Endothelial cell of umbilical vein (primary cell): Measurements from ENCODE around the gene UGT2A2. TPM values are rescaled to one million over a fixed set of nuclear protein-coding genes. Genes with fewer than 3 reads are reported as not detected.

Experiments used
- BruUV-seq: library from RNA; stranded (reverse); fragments of 400-500 nt; replicated peaks from 2 replicates; lab custom pipeline; 2021; lab: Mats Ljungman, UMichigan
- CTCF ChIA-PET: fragments of 300-600, 350-600 bp; sonication (Branson Sonifier 250); formaldehyde crosslinking; loops from one replicate; lab custom pipeline; 2021; ENCODE audit warnings: antibody characterized with exemption, inconsistent platforms; lab: Charles Lee
- POLR2A ChIA-PET: fragments of 300-600, 350-600 bp; sonication (Branson Sonifier 250); formaldehyde crosslinking; loops from one replicate; lab custom pipeline; 2021; ENCODE audit warnings: antibody characterized with exemption, inconsistent platforms; lab: Charles Lee
- DNase-seq: peaks from one replicate; pipeline ENCODE4 v3.0.0-alpha.2; 2011; ENCODE audit warnings: low read depth, low spot score
- FAIRE-seq: peaks from 2 replicates; lab custom pipeline; 2011; peaks lifted over from hg19 to GRCh38; lab: Jason Lieb, UNC
- H2AFZ ChIP-seq: 2 replicates; pipeline ENCODE4 v1.6.0; 2012; ENCODE audit warnings: low read depth, low read length, control low read depth, inconsistent platforms
- H3K27ac ChIP-seq: 2 replicates; pipeline ENCODE4 v1.5.1; 2011; ENCODE audit warnings: low read depth, mild to moderate bottlenecking, control low read depth, low read length, moderate library complexity; ENCODE audit not compliant: insufficient read depth
- H3K27me3 ChIP-seq, 2 experiments: 2 replicates each; pipeline versions ENCODE4 v1.6.0 to v1.6.1; 2011; ENCODE audit warnings: low read length in 2 of 2, mixed read lengths in 1 of 2; ENCODE audit not compliant: control insufficient read depth in 2 of 2, insufficient read depth in 2 of 2
- H3K36me3 ChIP-seq, 2 experiments: 2 replicates in 1 of 2; 3 replicates in 1 of 2; pipeline ENCODE4 v1.5.1; 2011; ENCODE audit warnings: low read length in 2 of 2, mild to moderate bottlenecking in 1 of 2, moderate library complexity in 1 of 2; ENCODE audit not compliant: control insufficient read depth in 2 of 2, insufficient read depth in 2 of 2; ENCODE audit errors: extremely low read depth in 1 of 2
- H3K4me1 ChIP-seq: 3 replicates; pipeline ENCODE4 v1.5.1; 2011; ENCODE audit warnings: mild to moderate bottlenecking, low read length; ENCODE audit not compliant: control insufficient read depth, insufficient read depth; ENCODE audit errors: extremely low read depth
- H3K4me2 ChIP-seq: 2 replicates; pipeline ENCODE4 v1.6.1; 2011; ENCODE audit warnings: low read length, control low read depth, mixed read lengths; ENCODE audit not compliant: insufficient read depth
- H3K4me3 ChIP-seq, 3 experiments: fragments of 200-600 bp in 1 of 3; sonication (generic), shearing (Covaris generic) in 1 of 3; replicated peaks in 1 of 3; 2 replicates each; pipeline ENCODE4 v1.5.1; 2011 to 2016; ENCODE audit warnings: control low read depth in 3 of 3, low read length in 3 of 3, mild to moderate bottlenecking in 2 of 3, inconsistent platforms in 1 of 3, low read depth in 1 of 3, moderate library complexity in 1 of 3; ENCODE audit not compliant: insufficient read depth in 1 of 3
- H3K79me2 ChIP-seq: 2 replicates; pipeline ENCODE4 v1.6.0; 2012; ENCODE audit warnings: low read length, inconsistent platforms; ENCODE audit not compliant: control insufficient read depth, insufficient read depth
- H3K9ac ChIP-seq: replicated peaks from 2 replicates; pipeline ENCODE3; 2011; ENCODE audit warnings: low read length, control low read depth; ENCODE audit not compliant: insufficient read depth; ENCODE audit errors: extremely low read depth
- H3K9me1 ChIP-seq: replicated peaks from 3 replicates; pipeline ENCODE4 v1.6.0; 2011; ENCODE audit warnings: mild to moderate bottlenecking, low read length; ENCODE audit not compliant: control insufficient read depth, insufficient read depth; ENCODE audit errors: extremely low read depth
- H3K9me3 ChIP-seq: replicated peaks from 2 replicates; pipeline ENCODE4 v1.5.1; 2012; ENCODE audit warnings: low read length, inconsistent platforms; ENCODE audit not compliant: control insufficient read depth, insufficient read depth
- H4K20me1 ChIP-seq: replicated peaks from 2 replicates; pipeline ENCODE3; 2011; ENCODE audit warnings: mild to moderate bottlenecking, low read length; ENCODE audit not compliant: control insufficient read depth, insufficient read depth; ENCODE audit errors: extremely low read depth
- CTCF ChIP-seq, 2 donors: IDR thresholded peaks; 1 replicate in 1 of 2; 2 replicates in 1 of 2; pipeline ENCODE4 v1.5.1; 2011; ENCODE audit warnings: low read length in 2 of 2, mild to moderate bottlenecking in 2 of 2, moderate library complexity in 2 of 2, control low read depth in 1 of 2, inconsistent platforms in 1 of 2, low read depth in 1 of 2; ENCODE audit not compliant: insufficient read depth in 1 of 2; ENCODE audit errors: extremely low read depth in 1 of 2
- EZH2 ChIP-seq: IDR thresholded peaks from 2 replicates; pipeline ENCODE4 v1.6.1; 2012; ENCODE audit warnings: borderline replicate concordance, low read depth, mild to moderate bottlenecking, moderate library complexity, low read length, inconsistent platforms; ENCODE audit not compliant: severe bottlenecking
- FOS ChIP-seq: IDR thresholded peaks from 2 replicates; pipeline ENCODE4 v1.6.1; 2011; ENCODE audit warnings: mild to moderate bottlenecking, low read length, moderate library complexity, borderline replicate concordance; ENCODE audit not compliant: insufficient read depth
- GATA2 ChIP-seq: IDR thresholded peaks from 2 replicates; pipeline ENCODE4 v1.7.0; 2011; ENCODE audit warnings: low read depth, mild to moderate bottlenecking, moderate library complexity, mixed read lengths, low read length; ENCODE audit not compliant: insufficient read length, insufficient read depth
- JUN ChIP-seq: IDR thresholded peaks from 2 replicates; pipeline ENCODE4 v1.6.1; 2011; ENCODE audit warnings: borderline replicate concordance, low read depth; ENCODE audit not compliant: insufficient read length, insufficient read depth
- MAX ChIP-seq: IDR thresholded peaks from 2 replicates; pipeline ENCODE4 v1.6.1; 2011; ENCODE audit not compliant: insufficient read depth, insufficient read length
- MYC ChIP-seq: IDR thresholded peaks from one replicate; pipeline ENCODE4 v1.6.1; 2011; ENCODE audit warnings: mild to moderate bottlenecking, low read depth, low read length
- POLR2A ChIP-seq: IDR thresholded peaks from 2 replicates; pipeline ENCODE4 v1.6.1; 2012; ENCODE audit warnings: low read depth, mild to moderate bottlenecking, control low read depth, low read length
- POLR2AphosphoS5 ChIP-seq: IDR thresholded peaks from 2 replicates; pipeline ENCODE4 v1.6.1; 2012; ENCODE audit warnings: low read depth, mild to moderate bottlenecking, control low read depth, low read length, moderate library complexity; ENCODE audit not compliant: insufficient read depth
- dilution Hi-C: fragments of 300-500 bp; cut with MboI; formaldehyde crosslinking; loops from one replicate; pipeline ENCODE4 v1.15.0; 2019; ENCODE audit warnings: low sequenced_read_pairs; ENCODE audit not compliant: extremely low pct_ligation_motif_present
- intact Hi-C: fragments of 100-400 bp; cut with micrococcal nuclease; formaldehyde crosslinking; loops from one replicate; pipeline ENCODE4 v1.10.0; 2022
- polyA plus RNA-seq, 4 experiments: library from polyadenylated mRNA; depleted of rRNA in 3 of 4; stranded (reverse) in 3 of 4; unstranded in 1 of 4; fragments of >200 nt; gene quantifications; 2 replicates each; pipeline versions ENCODE4 v1.2.1 to v1.2.3, GENCODE V29; 2011 to 2012; ENCODE audit warnings: missing spikeins in 1 of 4
- total RNA-seq: library from RNA; stranded (reverse); gene quantifications from 2 replicates; pipeline ENCODE4 v1.2.3, GENCODE V29; 2021

UGT2A2 gene
- total and polyA plus RNA-seq, 2 donors (not counting 3 experiments of a cell fraction or from before 2014, with no cell fraction given): not detected

- no peaks in the 10 kb centered on the region for H3K4me1 ChIP-seq
- no peak for TF ChIP-seq MYC
- no peak for TF ChIP-seq EZH2
- TF ChIP-seq GATA2: no peak
- no peak for TF ChIP-seq MAX
- H3K9ac ChIP-seq: no peak within 1 kb of the TSS
- H3K36me3 ChIP-seq: no peaks in the 10 kb centered on the region
- H3K4me2 ChIP-seq: no peak within 1 kb of the TSS
- POLR2A ChIA-PET: no interaction called here
- dilution Hi-C loops (no loop called here), intact Hi-C loops (no loop called here)
- H3K9me1 ChIP-seq: no peaks in the 10 kb centered on the region
- no peak for DNase-seq
- no peaks in the 10 kb centered on the region for H4K20me1 ChIP-seq
- BruUV-seq: no TSS peak
- no peak within 1 kb of the TSS for H2AFZ ChIP-seq
- CTCF ChIA-PET: no interaction called here
- no peaks in the 10 kb centered on the region for H3K79me2 ChIP-seq
- no peaks in the 10 kb centered on the region for H3K27me3 ChIP-seq
- FAIRE-seq: no peak
- H3K9me3 ChIP-seq: no peaks in the 10 kb centered on the region
- H3K27ac ChIP-seq: no peak within 1 kb of the TSS
- no peak within 1 kb of the TSS for H3K4me3 ChIP-seq
These were observed 13.7 kb upstream of the UGT2A2 start, which contains the start of gene UGT2A1 for GRCh38 chr4:69653147-69653546. TSS of gene UGT2A1 (minus strand) at chr4:69653247. CDS start at chr4:69647644, 5,603 bp downstream.

- TF ChIP-seq JUN: no peak
- TF ChIP-seq POLR2A: no peak
- no peak for TF ChIP-seq GATA2
- no peak for TF ChIP-seq EZH2
- no peak for TF ChIP-seq FOS
- no peak for TF ChIP-seq POLR2AphosphoS5
- no peak for TF ChIP-seq MAX
- TF ChIP-seq MYC: no peak
- no peak for TF ChIP-seq CTCF (IDR thresholded peaks at IDR 0.05; ENCODE audit: extremely low read depth in 1 of 2, insufficient read depth in 1 of 2, low read depth in 1 of 2, low read length in 2 of 2)
- dilution Hi-C loops (no loop called here), intact Hi-C loops (no loop called here)
- no peak for DNase-seq
- Histone ChIP-seq H3K4me1 (no peaks in the 10 kb centered on the region), H3K4me2 (no peak overlapping the region), H2AFZ (no peak overlapping the region), H3K36me3 (no peaks in the 10 kb centered on the region), H3K4me3 (no peak overlapping the region), H3K27me3 (no peaks in the 10 kb centered on the region), H3K9me1 (no peaks in the 10 kb centered on the region), H4K20me1 (no peaks in the 10 kb centered on the region), H3K79me2 (no peaks in the 10 kb centered on the region), H3K9me3 (no peaks in the 10 kb centered on the region), H3K9ac (no peak overlapping the region), H3K27ac (no peak overlapping the region)
- ChIA-PET CTCF (no interaction called here), POLR2A (no interaction called here)
- BruUV-seq: no TSS peak
- no peak for FAIRE-seq
These were observed 11.4 kb upstream of the UGT2A2 start for GRCh38 chr4:69650872-69651271.
